Mammary epithelial cell (primary cell): ENCODE results near the gene PODNL1.

Source experiments
- EZH2 ChIP-seq: IDR thresholded peaks from 2 replicates; pipeline ENCODE4 v1.6.1; 2012; ENCODE audit warnings: low read length, inconsistent platforms, borderline replicate concordance
- TF ChIP-seq, protein P1 (sequence below), 2 donors: IDR thresholded peaks in 1 of 2; conservative IDR thresholded peaks in 1 of 2; 2 replicates each; pipeline ENCODE4 v1.5.1; 2011 to 2012; ENCODE audit warnings: inconsistent platforms in 2 of 2, low read length in 2 of 2, mild to moderate bottlenecking in 2 of 2, control low read depth in 1 of 2, low read depth in 1 of 2; ENCODE audit not compliant: insufficient read depth in 1 of 2; ENCODE audit errors: extremely low read depth in 1 of 2

DNA sequence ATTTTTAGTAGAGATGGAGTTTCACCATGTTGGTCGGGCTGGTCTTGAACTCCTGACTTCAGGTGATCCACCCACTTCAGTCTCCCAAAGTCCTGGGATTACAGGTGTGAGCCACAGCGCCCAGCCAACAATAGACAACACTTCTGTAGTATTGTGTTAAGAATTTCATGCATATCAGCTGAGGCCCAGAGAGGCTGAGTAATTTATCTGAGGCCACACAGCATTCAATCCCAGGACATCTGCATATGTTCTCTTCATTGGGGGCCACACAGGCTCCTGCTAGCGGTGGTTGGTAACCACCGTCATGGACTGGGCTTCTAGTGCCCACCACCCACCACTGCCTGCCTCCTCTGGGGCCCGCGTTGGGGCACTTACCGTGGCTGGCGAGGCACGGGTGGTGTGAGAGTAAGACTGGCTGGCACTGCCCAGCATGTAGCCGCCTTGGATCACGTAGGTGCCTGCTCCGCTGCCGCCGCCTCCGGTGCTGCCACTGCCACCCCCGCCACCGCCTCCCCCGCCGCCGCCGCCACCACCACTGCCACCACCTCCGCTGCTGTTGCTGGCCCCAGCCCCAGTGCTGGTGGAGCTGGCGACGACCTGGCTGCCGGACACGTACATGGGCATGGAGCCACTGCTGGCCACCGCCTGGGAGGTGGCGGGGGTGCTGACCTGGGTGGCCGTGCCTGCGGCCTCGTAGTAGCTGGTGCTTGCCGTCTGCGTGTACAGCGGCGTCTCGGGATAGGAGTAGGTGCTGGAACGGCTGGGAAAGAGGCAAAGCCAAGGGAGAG is 34.3 kb upstream of the PODNL1 start:
- no peak for TF ChIP-seq EZH2
- TF ChIP-seq, protein P1, sequence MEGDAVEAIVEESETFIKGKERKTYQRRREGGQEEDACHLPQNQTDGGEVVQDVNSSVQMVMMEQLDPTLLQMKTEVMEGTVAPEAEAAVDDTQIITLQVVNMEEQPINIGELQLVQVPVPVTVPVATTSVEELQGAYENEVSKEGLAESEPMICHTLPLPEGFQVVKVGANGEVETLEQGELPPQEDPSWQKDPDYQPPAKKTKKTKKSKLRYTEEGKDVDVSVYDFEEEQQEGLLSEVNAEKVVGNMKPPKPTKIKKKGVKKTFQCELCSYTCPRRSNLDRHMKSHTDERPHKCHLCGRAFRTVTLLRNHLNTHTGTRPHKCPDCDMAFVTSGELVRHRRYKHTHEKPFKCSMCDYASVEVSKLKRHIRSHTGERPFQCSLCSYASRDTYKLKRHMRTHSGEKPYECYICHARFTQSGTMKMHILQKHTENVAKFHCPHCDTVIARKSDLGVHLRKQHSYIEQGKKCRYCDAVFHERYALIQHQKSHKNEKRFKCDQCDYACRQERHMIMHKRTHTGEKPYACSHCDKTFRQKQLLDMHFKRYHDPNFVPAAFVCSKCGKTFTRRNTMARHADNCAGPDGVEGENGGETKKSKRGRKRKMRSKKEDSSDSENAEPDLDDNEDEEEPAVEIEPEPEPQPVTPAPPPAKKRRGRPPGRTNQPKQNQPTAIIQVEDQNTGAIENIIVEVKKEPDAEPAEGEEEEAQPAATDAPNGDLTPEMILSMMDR (conservative IDR thresholded peaks at IDR 0.05 in 1 of 2, IDR thresholded peaks at IDR 0.05 in 1 of 2; ENCODE audit: extremely low read depth in 1 of 2, insufficient read depth in 1 of 2, low read depth in 1 of 2, low read length in 2 of 2): no peak
